HFFc6 (cell line): ENCODE measurements around the gene PEDS1. TPM values are rescaled to one million over a fixed set of nuclear protein-coding genes. Genes with fewer than 3 reads are reported as not detected.

Source experiments
- DNase-seq: peaks from one replicate; pipeline ENCODE4 v3.0.0-alpha.2; 2018
- H3K27ac Mint-ChIP-seq: 2 replicates; pipeline ENCODE4 v1.8.0; 2020; ENCODE audit warnings: mild to moderate bottlenecking, mixed read lengths
- H3K27me3 Mint-ChIP-seq: 2 replicates; pipeline ENCODE4 v1.8.0; 2021; ENCODE audit warnings: mild to moderate bottlenecking, moderate library complexity, mixed read lengths; ENCODE audit not compliant: insufficient read depth
- H3K36me3 Mint-ChIP-seq: 2 replicates; pipeline ENCODE4 v1.8.0; 2021; ENCODE audit warnings: low read depth, mixed read lengths
- H3K4me1 Mint-ChIP-seq: 2 replicates; pipeline ENCODE4 v1.8.0; 2020; ENCODE audit warnings: low read depth, mixed read lengths
- H3K4me3 Mint-ChIP-seq: 2 replicates; pipeline ENCODE4 v1.8.0; 2020; ENCODE audit warnings: mild to moderate bottlenecking, moderate library complexity, mixed read lengths
- H3K9me3 Mint-ChIP-seq: 2 replicates; pipeline ENCODE4 v1.8.0; 2020; ENCODE audit warnings: mild to moderate bottlenecking, mixed read lengths
- total RNA-seq, 6 experiments: library from RNA; stranded (reverse); fragmentation: NEBNext Ultra II Directional; extraction: Animal tissue kit (Norgen Biotek cat#: 25700); gene quantifications; 2 replicates in 1 of 6; 3 replicates in 5 of 6; pipeline ENCODE4 v1.2.3, GENCODE V29; 2021
- TF ChIP-seq, protein P1 (sequence below): fragments of 200-600 bp; sonication (generic); IDR thresholded peaks from 2 replicates; pipeline ENCODE4 v1.5.0; 2021; ENCODE audit warnings: antibody characterized with exemption, mild to moderate bottlenecking

The PEDS1 gene
- total RNA-seq, 6 experiments from 2014 or later = 25.8 to 29.8 (median 27.8) TPM

DNA sequence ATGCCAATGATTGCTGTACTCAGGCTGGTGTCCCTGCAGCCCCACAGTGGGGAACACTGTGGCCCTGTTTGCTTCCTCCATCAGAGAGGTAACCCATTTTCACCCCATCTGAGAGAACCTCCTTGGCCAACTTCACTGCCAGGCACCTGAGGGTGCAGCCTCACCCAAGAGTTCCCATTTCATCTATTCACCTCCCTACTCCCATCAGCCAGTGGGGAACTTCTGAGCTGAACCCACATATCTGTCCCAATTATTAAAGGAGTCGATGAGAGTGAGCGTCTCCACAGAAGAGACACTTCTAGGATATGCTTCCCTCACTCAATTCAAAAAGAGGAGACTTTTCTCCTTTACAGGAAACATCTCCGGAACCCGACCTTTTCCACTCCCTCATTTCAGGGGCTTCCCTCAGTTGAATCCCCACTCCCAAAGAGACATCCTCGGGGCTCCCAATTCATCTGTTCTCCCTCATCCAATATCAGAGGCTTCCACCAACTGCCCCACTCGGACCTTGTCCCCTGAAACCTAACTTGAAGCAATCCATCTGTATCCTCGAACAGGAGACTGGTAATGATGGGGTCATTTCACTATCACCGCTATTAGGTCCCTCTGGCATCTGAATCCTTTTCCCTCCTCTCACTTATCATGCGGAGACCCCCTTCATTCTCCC is 41.6 kb downstream of the PEDS1 start:
- Mint-ChIP-seq H3K4me1 (peaks cover 83% of the 10 kb centered on the region), H3K27me3 (peaks cover 4% of the 10 kb centered on the region; the same call in 1 of the 2 replicates), H3K4me3 (peak overlapping the region; percentile 99), H3K36me3 (peaks cover 24% of the 10 kb centered on the region), H3K9me3 (no peaks in the 10 kb centered on the region), H3K27ac (peak overlapping the region; percentile 96)
- no peak for DNase-seq
- TF ChIP-seq, protein P1, sequence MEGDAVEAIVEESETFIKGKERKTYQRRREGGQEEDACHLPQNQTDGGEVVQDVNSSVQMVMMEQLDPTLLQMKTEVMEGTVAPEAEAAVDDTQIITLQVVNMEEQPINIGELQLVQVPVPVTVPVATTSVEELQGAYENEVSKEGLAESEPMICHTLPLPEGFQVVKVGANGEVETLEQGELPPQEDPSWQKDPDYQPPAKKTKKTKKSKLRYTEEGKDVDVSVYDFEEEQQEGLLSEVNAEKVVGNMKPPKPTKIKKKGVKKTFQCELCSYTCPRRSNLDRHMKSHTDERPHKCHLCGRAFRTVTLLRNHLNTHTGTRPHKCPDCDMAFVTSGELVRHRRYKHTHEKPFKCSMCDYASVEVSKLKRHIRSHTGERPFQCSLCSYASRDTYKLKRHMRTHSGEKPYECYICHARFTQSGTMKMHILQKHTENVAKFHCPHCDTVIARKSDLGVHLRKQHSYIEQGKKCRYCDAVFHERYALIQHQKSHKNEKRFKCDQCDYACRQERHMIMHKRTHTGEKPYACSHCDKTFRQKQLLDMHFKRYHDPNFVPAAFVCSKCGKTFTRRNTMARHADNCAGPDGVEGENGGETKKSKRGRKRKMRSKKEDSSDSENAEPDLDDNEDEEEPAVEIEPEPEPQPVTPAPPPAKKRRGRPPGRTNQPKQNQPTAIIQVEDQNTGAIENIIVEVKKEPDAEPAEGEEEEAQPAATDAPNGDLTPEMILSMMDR = no peak

DNA sequence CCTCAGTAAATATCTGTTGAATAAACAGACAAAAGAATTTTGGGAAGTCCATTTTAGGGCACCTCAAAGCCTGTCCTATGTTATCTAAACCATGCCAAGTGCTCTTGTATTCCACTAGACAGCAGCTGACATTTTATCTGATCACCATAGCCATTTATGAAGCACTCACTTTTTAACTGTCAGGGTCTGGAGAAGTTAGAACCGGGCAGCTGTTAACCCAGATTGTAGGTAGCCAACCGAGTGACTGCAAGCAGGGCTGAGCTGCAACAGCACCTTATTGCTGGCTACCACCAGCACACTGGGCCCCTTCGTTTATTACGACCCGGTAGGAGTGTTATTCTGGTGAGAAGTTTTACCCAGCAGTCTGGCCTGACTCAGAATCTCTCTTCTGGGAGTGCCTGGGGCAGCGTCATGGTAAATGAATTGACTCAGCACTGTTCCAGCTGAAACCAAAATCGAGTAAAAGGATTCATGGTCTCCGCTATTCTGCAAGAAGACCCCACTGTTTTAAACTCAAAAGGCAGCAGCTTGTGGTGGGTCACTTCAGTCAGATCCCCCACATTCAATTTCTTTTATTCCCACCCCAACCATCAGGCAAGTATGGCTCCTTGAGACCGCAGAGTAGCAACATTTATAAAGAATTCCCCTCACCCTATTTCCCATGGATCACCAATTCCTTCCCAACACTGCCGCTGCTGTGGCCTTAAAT is 42.2 kb downstream of the PEDS1 start:
- Mint-ChIP-seq H3K4me1 (peaks cover 88% of the 10 kb centered on the region), H3K9me3 (no peaks in the 10 kb centered on the region), H3K27ac (peak overlapping the region; percentile 96), H3K36me3 (peaks cover 26% of the 10 kb centered on the region), H3K4me3 (peak overlapping the region; percentile 99), H3K27me3 (peaks cover 4% of the 10 kb centered on the region; the same call in 1 of the 2 replicates)
- peak; percentile 76 for DNase-seq
- TF ChIP-seq, protein P1 = no peak

DNA sequence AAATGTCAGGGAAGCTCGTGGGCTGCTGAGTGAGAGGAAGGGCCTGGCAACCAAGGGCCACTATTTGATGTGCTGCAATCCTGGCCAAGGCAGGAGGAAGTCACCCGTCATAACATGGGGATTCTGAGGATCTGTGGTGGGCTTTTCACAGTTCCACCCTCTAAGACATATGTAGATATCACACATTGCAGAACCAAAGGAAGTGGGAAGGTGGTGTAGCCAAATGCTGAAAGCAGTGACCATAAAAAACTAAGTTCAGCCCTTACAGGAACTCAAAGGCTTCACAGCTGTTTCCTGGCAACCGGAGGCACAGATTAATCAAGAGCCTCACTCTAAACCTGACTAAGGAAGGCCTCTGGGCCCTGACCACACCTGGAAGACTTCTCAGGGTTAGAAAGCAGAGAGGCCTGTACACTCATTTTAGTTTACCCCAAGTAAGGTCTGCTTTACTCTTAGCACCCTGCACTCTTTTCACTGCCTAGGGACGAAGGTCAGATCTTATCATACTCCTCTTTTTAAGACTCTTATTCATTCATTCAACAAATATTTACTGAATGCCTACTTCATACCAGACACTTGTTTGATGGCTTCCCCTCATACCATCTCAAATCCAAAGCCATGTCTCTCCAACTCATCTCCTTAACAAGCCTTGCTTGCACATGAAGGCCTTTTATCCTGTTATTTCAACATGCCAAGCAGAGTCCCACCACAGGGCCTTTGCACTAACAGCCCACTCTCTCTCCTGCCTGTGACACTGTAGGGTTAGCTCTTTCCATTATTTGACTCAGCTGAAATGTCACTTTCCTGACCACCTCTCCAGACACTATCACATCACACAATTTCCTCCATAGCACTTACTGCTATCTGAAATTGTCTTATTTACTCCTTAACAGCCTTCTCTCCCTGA is 43.1 kb downstream of the PEDS1 start:
- peaks cover 4% of the 10 kb centered on the region; the same call in 1 of the 2 replicates for H3K27me3 Mint-ChIP-seq
- H3K4me3 Mint-ChIP-seq = peak overlapping the region; percentile 99
- peak overlapping the region; percentile 96 for H3K27ac Mint-ChIP-seq
- no peaks in the 10 kb centered on the region for H3K9me3 Mint-ChIP-seq
- peaks cover 26% of the 10 kb centered on the region for H3K36me3 Mint-ChIP-seq
- peaks cover 84% of the 10 kb centered on the region for H3K4me1 Mint-ChIP-seq
- DNase-seq = peak; percentile 58
- TF ChIP-seq, protein P1 = no peak

- TF ChIP-seq, protein P1 = no peak
- peak overlapping the region; percentile 43 for H3K4me3 Mint-ChIP-seq
These were observed 44.8 kb downstream of the PEDS1 start for GRCh38 chr20:50108556-50109235.

More at GRCh38 chr20:50108556-50109235, 44.8 kb downstream of the PEDS1 start:
- H3K36me3 Mint-ChIP-seq = peaks cover 26% of the 10 kb centered on the region
- H3K27ac Mint-ChIP-seq = peak overlapping the region; percentile 57
- no peak for DNase-seq
- H3K9me3 Mint-ChIP-seq = no peaks in the 10 kb centered on the region
- H3K27me3 Mint-ChIP-seq = peaks cover 4% of the 10 kb centered on the region; the same call in 1 of the 2 replicates
- peaks cover 81% of the 10 kb centered on the region for H3K4me1 Mint-ChIP-seq
